ENCODE data around the gene PCDH15. TPM values are rescaled to one million over a fixed set of nuclear protein-coding genes. Genes with fewer than 3 reads are reported as not detected.

The PCDH15 gene
- total RNA-seq, 2 experiments from 2014 or later, result not detected

DNA sequence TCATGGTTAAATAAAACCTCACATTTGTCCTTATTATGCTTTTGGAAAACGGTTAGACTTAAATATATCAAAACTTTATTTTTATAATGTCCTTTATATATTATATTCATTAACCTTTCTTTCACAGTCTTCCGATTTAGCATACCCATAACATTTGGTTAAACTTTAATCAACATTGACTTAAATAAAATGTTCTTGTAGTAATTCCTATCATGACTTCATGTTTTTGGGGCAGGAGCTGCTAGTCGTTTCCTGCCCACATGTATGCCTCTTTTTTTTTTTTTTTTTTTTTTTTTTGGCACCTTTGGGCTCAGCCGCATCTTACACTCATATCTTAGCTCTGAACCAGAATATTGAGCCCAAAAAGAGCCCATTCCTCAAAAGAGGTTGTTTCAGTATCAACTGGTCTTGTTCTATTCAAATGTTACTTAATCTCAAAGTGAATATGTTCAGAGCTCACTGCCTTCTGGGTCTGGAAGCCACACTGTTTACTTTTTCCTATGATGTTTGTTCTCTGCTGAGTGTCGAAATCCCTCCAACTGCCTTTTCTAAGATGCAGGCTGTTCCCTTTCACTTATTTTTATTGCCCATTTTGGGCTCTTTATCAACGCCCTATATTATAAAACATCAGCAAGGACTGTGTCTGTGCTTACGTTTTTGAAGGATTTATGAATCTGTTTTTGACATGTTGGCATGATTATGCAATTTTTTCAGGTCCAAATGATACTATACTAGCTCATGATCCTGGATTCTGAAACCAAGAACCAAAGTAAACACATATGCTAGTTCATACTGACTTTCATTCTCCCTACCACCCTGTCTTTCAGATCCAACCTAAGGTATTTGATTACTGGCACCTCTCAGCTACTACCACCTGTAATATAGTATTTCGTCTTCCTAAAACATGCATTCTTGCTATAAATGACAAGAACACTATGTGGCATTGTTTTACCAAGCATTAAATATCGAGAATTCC, 914.4 kb downstream of the PCDH15 start:
- no peaks in the 10 kb centered on the region for H3K4me1 Mint-ChIP-seq (ENCODE audit: low read depth)
- CTCF ChIA-PET, result interaction anchor here (0.6 to 0.7 kb wide), 2 partner anchors 648 to 675 kb away, joined by 3 to 4 read pairs; no protein-coding TSS in a partner anchor
- DNase-seq (no peak), ATAC-seq (ENCODE audit: poor library complexity) (no peak)
- intact Hi-C loops (cut with DNase I, micrococcal nuclease), result no loop called here
- no peaks in the 10 kb centered on the region for H3K27me3 Mint-ChIP-seq
- H3K4me1 ChIP-seq (ENCODE audit: insufficient read depth, low read length), result no peaks in the 10 kb centered on the region
- no peak overlapping the region for H3K27ac Mint-ChIP-seq
- peaks cover 0 to 11% of the 10 kb centered on the region in 2 experiments for H3K9me3 ChIP-seq (ENCODE audit: control insufficient read depth in 1 of 2, insufficient read depth in 1 of 2, low read length in 2 of 2)
- no peaks in the 10 kb centered on the region for H3K36me3 Mint-ChIP-seq (ENCODE audit: low read depth)
- peaks cover 3% of the 10 kb centered on the region for H3K9me3 Mint-ChIP-seq
- H3K36me3 ChIP-seq (ENCODE audit: insufficient read depth, low read length), result no peaks in the 10 kb centered on the region
- H3K4me3 Mint-ChIP-seq, result no peak overlapping the region
- TF ChIP-seq, protein P1, sequence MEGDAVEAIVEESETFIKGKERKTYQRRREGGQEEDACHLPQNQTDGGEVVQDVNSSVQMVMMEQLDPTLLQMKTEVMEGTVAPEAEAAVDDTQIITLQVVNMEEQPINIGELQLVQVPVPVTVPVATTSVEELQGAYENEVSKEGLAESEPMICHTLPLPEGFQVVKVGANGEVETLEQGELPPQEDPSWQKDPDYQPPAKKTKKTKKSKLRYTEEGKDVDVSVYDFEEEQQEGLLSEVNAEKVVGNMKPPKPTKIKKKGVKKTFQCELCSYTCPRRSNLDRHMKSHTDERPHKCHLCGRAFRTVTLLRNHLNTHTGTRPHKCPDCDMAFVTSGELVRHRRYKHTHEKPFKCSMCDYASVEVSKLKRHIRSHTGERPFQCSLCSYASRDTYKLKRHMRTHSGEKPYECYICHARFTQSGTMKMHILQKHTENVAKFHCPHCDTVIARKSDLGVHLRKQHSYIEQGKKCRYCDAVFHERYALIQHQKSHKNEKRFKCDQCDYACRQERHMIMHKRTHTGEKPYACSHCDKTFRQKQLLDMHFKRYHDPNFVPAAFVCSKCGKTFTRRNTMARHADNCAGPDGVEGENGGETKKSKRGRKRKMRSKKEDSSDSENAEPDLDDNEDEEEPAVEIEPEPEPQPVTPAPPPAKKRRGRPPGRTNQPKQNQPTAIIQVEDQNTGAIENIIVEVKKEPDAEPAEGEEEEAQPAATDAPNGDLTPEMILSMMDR (IDR thresholded peaks at IDR 0.05), result no peak
- no peak overlapping the region for H3K4me3 ChIP-seq (ENCODE audit: low read length)
- POLR2A ChIA-PET, result no interaction called here
- H3K27ac ChIP-seq (ENCODE audit: low read depth in 1 of 2, low read length in 2 of 2), result no peak overlapping the region
- no peaks in the 10 kb centered on the region for H3K27me3 ChIP-seq (ENCODE audit: control insufficient read depth in 1 of 2, insufficient read depth in 2 of 2, low read length in 2 of 2)

DNA sequence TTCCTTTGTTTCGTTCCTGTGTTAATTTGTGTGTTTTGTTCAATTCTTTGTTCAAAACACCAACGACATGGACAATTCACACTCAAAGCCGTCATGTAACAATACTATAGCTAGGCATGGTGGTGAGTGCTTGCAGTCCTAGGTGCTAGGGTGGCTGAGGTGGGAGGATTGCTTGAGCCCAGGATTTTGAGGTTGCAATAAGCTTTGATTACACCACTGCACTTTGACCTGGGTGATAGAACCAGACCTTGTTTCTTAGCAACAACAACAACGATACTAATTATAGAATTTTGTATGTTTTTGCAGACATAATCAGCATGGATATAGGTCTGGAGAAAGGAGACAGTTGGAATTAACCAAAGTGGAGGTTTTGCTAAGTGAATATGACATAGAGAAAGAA, 936.2 kb downstream of the PCDH15 start:
- ChIA-PET POLR2A (no interaction called here), CTCF (no interaction called here)
- H3K9me3 ChIP-seq (ENCODE audit: control insufficient read depth in 1 of 2, insufficient read depth in 1 of 2, low read length in 2 of 2), result no peaks in the 10 kb centered on the region
- no peak overlapping the region for H3K4me3 ChIP-seq (ENCODE audit: low read length)
- H3K27me3 ChIP-seq (ENCODE audit: control insufficient read depth in 1 of 2, insufficient read depth in 2 of 2, low read length in 2 of 2), result no peaks in the 10 kb centered on the region
- no peaks in the 10 kb centered on the region for H3K4me1 Mint-ChIP-seq (ENCODE audit: low read depth)
- H3K4me3 Mint-ChIP-seq, result no peak overlapping the region
- TF ChIP-seq, protein P1 (IDR thresholded peaks at IDR 0.05), result no peak
- intact Hi-C loops (cut with DNase I, micrococcal nuclease), result no loop called here
- H3K36me3 ChIP-seq (ENCODE audit: insufficient read depth, low read length), result no peaks in the 10 kb centered on the region
- H3K9me3 Mint-ChIP-seq, result peaks cover 3% of the 10 kb centered on the region
- no peaks in the 10 kb centered on the region for H3K36me3 Mint-ChIP-seq (ENCODE audit: low read depth)
- no peak overlapping the region for H3K27ac ChIP-seq (ENCODE audit: low read depth in 1 of 2, low read length in 2 of 2)
- no peaks in the 10 kb centered on the region for H3K4me1 ChIP-seq (ENCODE audit: insufficient read depth, low read length)
- H3K27ac Mint-ChIP-seq, result no peak overlapping the region
- ATAC-seq (ENCODE audit: poor library complexity) (no peak), DNase-seq (no peak)
- no peaks in the 10 kb centered on the region for H3K27me3 Mint-ChIP-seq

DNA sequence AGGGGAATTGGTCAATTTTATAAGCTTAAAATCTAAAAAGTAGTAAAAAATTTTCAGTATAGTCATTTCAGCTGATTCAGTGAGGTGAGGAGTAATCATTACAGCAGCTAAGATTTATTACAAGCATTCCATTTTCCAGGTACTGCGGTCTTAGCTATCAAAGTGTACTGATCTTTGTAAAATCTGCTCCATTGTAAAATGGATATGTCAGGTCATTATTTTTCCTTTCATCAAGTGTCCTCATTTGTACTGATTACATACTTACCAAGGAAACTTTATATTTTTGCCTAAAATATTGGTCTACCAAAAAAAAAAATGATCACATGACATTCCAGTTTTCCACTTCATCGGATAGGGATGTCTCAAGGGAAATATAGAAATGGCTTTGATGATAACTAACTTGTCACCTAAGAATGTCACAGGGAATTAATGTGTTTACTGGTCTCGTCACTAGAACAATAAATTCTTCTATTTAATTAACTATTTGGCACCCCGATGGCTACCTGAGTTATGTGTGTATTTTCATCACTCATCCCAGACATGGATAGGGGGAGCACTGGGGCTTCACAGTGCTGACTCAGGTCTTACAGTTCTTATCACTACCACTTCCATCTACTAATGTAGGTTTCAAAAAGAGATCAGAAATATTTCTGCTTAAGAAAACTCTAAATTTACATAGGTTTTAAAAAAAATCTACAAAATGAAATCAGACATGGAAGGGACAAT, 948.4 kb downstream of the PCDH15 start:
- Histone ChIP-seq H3K4me3 (ENCODE audit: low read length) (no peak overlapping the region), H3K9me3 (ENCODE audit: control insufficient read depth in 1 of 2, insufficient read depth in 1 of 2, low read length in 2 of 2) (peaks cover 0 to 4% of the 10 kb centered on the region in 2 experiments), H3K27ac (ENCODE audit: low read depth in 1 of 2, low read length in 2 of 2) (no peak overlapping the region), H3K27me3 (ENCODE audit: control insufficient read depth in 1 of 2, insufficient read depth in 2 of 2, low read length in 2 of 2) (no peaks in the 10 kb centered on the region), H3K36me3 (ENCODE audit: insufficient read depth, low read length) (no peaks in the 10 kb centered on the region), H3K4me1 (ENCODE audit: insufficient read depth, low read length) (no peaks in the 10 kb centered on the region)
- no peak overlapping the region for H3K27ac Mint-ChIP-seq
- no peak for DNase-seq
- H3K36me3 Mint-ChIP-seq (ENCODE audit: low read depth), result no peaks in the 10 kb centered on the region
- POLR2A ChIA-PET, result no interaction called here
- H3K27me3 Mint-ChIP-seq, result no peaks in the 10 kb centered on the region
- H3K4me1 Mint-ChIP-seq (ENCODE audit: low read depth), result no peaks in the 10 kb centered on the region
- CTCF ChIA-PET, result no interaction called here
- H3K9me3 Mint-ChIP-seq, result no peaks in the 10 kb centered on the region
- ATAC-seq (ENCODE audit: poor library complexity), result no peak
- TF ChIP-seq, protein P1 (IDR thresholded peaks at IDR 0.05), result no peak
- H3K4me3 Mint-ChIP-seq, result no peak overlapping the region
- intact Hi-C loops (cut with DNase I, micrococcal nuclease), result no loop called here

Data from CD4-positive, alpha-beta T cell (primary cell).